AG04450 (cell line): Measurements from ENCODE around the gene GRB10. TPM values are rescaled to one million over a fixed set of nuclear protein-coding genes. Genes with fewer than 3 reads are reported as not detected.

Experiments
- CTCF ChIA-PET: fragments of 300-600, 350-600 bp; formaldehyde crosslinking; extraction: SDS; loops from one replicate; lab custom pipeline; 2022; ENCODE audit warnings: antibody characterized with exemption, inconsistent platforms; lab: Charles Lee
- POLR2A ChIA-PET: fragments of 350-600 bp; formaldehyde crosslinking; extraction: SDS; loops from one replicate; lab custom pipeline; 2021; ENCODE audit warnings: antibody characterized with exemption, inconsistent platforms; lab: Yijun Ruan, JAX
- DNase-seq: peaks from one replicate; pipeline ENCODE4 v3.0.0-alpha.2; 2011; ENCODE audit warnings: low read depth, low spot score
- H3K27ac ChIP-seq: one replicate; pipeline ENCODE4 v1.5.1; 2012; ENCODE audit warnings: low read depth, low read length, control low read depth
- H3K27me3 ChIP-seq: one replicate; pipeline ENCODE4 v1.6.0; 2012; ENCODE audit warnings: low read length; ENCODE audit not compliant: control insufficient read depth, insufficient read depth
- H3K4me3 ChIP-seq: 2 replicates; pipeline ENCODE4 v1.5.1; 2011; ENCODE audit warnings: mild to moderate bottlenecking, low read depth, low read length, control low read depth
- H3K9me3 ChIP-seq: 2 replicates; pipeline ENCODE4 v1.5.1; 2012; ENCODE audit warnings: low read length; ENCODE audit not compliant: control insufficient read depth, insufficient read depth
- polyA plus RNA-seq: library from polyadenylated mRNA; depleted of rRNA; stranded (reverse); fragments of >200 nt; gene quantifications from 2 replicates; pipeline ENCODE4 v1.2.3, GENCODE V29; 2011
- TF ChIP-seq, protein P1 (sequence below): IDR thresholded peaks from 2 replicates; pipeline ENCODE4 v1.5.1; 2011; ENCODE audit warnings: low read depth, low read length, control low read depth, inconsistent platforms

GRB10 gene
- polyA plus RNA-seq, 1 experiment: 8.0 TPM

DNA sequence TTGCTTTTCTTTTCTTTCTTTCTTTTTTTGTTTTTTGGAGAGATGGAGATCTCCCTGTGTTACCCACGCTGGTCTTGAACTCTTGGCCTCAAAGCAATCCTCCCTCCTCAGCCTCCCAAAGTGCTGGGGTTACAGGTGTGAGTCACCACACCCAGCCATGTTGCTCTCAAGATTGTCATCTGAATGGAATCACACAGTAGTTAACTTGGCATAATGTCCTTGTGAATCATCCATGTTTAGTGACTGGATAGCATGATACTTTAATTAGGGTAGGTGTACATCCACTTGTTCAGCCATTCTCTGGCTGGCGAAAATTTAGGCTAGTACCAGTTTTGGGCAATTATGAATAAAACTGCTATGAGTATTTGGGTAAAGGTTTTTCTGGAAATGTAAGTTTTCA, 15.4 kb upstream of the GRB10 start:
- CTCF ChIA-PET: no interaction called here
- POLR2A ChIA-PET: no interaction called here
- no peak for DNase-seq

DNA sequence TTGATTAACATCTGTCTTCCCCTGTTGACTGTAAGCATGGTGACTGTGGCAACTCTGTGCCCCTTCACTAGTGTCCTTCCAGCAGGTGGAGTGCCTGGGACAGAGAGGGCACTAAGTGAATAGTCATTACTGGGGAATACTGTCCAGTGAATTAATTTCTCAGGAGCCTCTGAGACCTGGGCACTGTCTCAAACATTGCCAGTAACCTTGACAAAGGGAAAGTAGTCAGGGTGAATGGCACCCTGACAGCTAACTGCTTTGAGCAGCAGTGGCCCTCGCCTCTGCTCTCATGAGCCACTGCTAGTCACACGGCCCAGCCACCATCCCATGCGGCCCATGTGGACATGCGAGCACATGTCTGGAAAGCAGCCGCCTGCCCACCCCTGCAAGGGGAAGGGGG, 13.1 kb upstream of the GRB10 start:
- no peak for DNase-seq
- Histone ChIP-seq H3K27me3 (peaks cover 21% of the 10 kb centered on the region), H3K9me3 (no peaks in the 10 kb centered on the region; the same call in 1 of the 2 replicates), H3K27ac (no peak overlapping the region), H3K4me3 (no peak overlapping the region)
- ChIA-PET CTCF (interaction anchor here (0.7 to 1.9 kb wide), 3 partner anchors 35 to 367 kb away, joined by 3 to 5 read pairs (median 3); no protein-coding TSS in a partner anchor), POLR2A (no interaction called here)
- TF ChIP-seq, protein P1, sequence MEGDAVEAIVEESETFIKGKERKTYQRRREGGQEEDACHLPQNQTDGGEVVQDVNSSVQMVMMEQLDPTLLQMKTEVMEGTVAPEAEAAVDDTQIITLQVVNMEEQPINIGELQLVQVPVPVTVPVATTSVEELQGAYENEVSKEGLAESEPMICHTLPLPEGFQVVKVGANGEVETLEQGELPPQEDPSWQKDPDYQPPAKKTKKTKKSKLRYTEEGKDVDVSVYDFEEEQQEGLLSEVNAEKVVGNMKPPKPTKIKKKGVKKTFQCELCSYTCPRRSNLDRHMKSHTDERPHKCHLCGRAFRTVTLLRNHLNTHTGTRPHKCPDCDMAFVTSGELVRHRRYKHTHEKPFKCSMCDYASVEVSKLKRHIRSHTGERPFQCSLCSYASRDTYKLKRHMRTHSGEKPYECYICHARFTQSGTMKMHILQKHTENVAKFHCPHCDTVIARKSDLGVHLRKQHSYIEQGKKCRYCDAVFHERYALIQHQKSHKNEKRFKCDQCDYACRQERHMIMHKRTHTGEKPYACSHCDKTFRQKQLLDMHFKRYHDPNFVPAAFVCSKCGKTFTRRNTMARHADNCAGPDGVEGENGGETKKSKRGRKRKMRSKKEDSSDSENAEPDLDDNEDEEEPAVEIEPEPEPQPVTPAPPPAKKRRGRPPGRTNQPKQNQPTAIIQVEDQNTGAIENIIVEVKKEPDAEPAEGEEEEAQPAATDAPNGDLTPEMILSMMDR: no peak

More for the DNA sequence above, 15.4 kb upstream of the GRB10 start:
- TF ChIP-seq, protein P1: no peak
- Histone ChIP-seq H3K27me3 (peaks cover 30% of the 10 kb centered on the region), H3K9me3 (no peaks in the 10 kb centered on the region; the same call in 1 of the 2 replicates), H3K4me3 (no peak overlapping the region), H3K27ac (no peak overlapping the region)

DNA sequence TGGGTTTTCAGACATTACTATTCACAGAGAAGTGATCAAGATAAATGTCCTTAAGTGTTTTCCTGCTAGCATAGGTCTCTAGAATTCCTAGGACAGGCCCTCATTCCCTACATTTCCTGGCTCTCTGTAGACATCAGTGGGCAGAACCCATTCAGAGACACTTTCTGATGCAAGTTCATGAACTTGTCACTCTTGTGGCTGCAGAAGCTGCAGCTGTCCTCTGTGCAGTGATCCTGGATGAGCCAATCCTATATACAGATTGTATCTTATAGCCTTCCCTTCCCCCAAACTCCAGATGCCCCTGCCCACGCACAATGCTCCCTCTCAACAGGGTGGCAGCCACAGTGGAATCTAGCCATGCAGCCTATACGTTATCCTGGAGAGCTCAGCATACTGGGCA, 12.6 kb upstream of the GRB10 start:
- DNase-seq: no peak
- TF ChIP-seq, protein P1: no peak
- Histone ChIP-seq H3K27me3 (peaks cover 20% of the 10 kb centered on the region), H3K27ac (no peak overlapping the region), H3K4me3 (no peak overlapping the region), H3K9me3 (no peaks in the 10 kb centered on the region; the same call in 1 of the 2 replicates)
- ChIA-PET CTCF (interaction anchor here (0.7 to 1.9 kb wide), 3 partner anchors 35 to 368 kb away, joined by 3 to 5 read pairs (median 3); no protein-coding TSS in a partner anchor), POLR2A (no interaction called here)

GRCh38 chr7:50793947-50794570, 11.4 kb upstream of the GRB10 start:
- no peaks in the 10 kb centered on the region; the same call in 1 of the 2 replicates for H3K9me3 ChIP-seq
- peaks cover 14% of the 10 kb centered on the region for H3K27me3 ChIP-seq
- peak overlapping the region; percentile 21 for H3K27ac ChIP-seq
- DNase-seq: no peak
- peak overlapping the region; percentile 53 for H3K4me3 ChIP-seq
- POLR2A ChIA-PET: no interaction called here
- TF ChIP-seq, protein P1: no peak
- CTCF ChIA-PET: interaction anchor here (0.5 to 1.9 kb wide), 2 partner anchors 272 to 367 kb away, joined by 4 to 5 read pairs; no protein-coding TSS in a partner anchor
